HCT116 (cell line): Measurements from ENCODE around the gene STK39. TPM values are rescaled to one million over a fixed set of nuclear protein-coding genes. Genes with fewer than 3 reads are reported as not detected.

Source experiments
- ATAC-seq: fragments of 200-7000 bp; cut with Tn5 transposase; 2 replicates; pipeline ENCODE4 v1.9.1; 2020; ENCODE audit warnings: mild to moderate bottlenecking, moderate library complexity
- BruUV-seq: library from RNA; stranded (reverse); fragments of 400-500 nt; replicated peaks from 2 replicates; lab custom pipeline; 2021; lab: Mats Ljungman, UMichigan
- CTCF ChIA-PET: fragments of 300-600 bp; sonication (Branson Sonifier 250); formaldehyde crosslinking; loops from one replicate; lab custom pipeline; 2021; ENCODE audit warnings: antibody characterized with exemption; lab: Charles Lee
- POLR2A ChIA-PET: fragments of 300-600, 350-600 bp; sonication (Branson Sonifier 250); formaldehyde crosslinking; loops from one replicate; lab custom pipeline; 2021; ENCODE audit warnings: antibody characterized with exemption; lab: Charles Lee
- RAD21 ChIA-PET, 2 experiments: fragments of 300-600 bp; sonication (Branson Sonifier 250); formaldehyde crosslinking; loops; one replicate each; lab custom pipeline; 2023; ENCODE audit warnings: low total read pairs in 2 of 2; ENCODE audit not compliant: uncharacterized antibody in 2 of 2, unreplicated experiment in 2 of 2, low non-redundant PET in 1 of 2; lab: Charles Lee
- DNase-seq: peaks from one replicate; pipeline ENCODE4 v3.0.0-alpha.2; 2010; ENCODE audit warnings: low read depth, low spot score
- H2AFZ ChIP-seq: fragments of 200-600 bp; shearing (Covaris generic), sonication (generic); 2 replicates; pipeline ENCODE4 v1.6.1; 2017; ENCODE audit warnings: low read depth, mixed run types, mixed read lengths, antibody characterized with exemption, low read length; ENCODE audit not compliant: poor library complexity, severe bottlenecking
- H3K27ac ChIP-seq: 2 replicates; pipeline ENCODE4 v1.5.1; 2012; ENCODE audit warnings: low read depth, low read length
- H3K27me3 ChIP-seq: fragments of 200-600 bp; sonication (generic); 2 replicates; pipeline ENCODE4 v1.6.1; 2016; ENCODE audit warnings: mixed run types, low read length, mixed read lengths; ENCODE audit not compliant: insufficient read depth
- H3K36me3 ChIP-seq, 2 experiments: fragments of 200-500 bp in 1 of 2; fragments of 200-600 bp in 1 of 2; sonication (Bioruptor generic) in 1 of 2; sonication (generic) in 1 of 2; 2 replicates each; pipeline versions ENCODE4 v1.5.1 to v1.6.1; 2014 to 2016; ENCODE audit warnings: low read length in 2 of 2, inconsistent platforms in 1 of 2, mixed read lengths in 1 of 2, mixed run types in 1 of 2; ENCODE audit not compliant: insufficient read depth in 2 of 2, control insufficient read depth in 1 of 2
- H3K4me1 ChIP-seq, 2 experiments: fragments of 200-600 bp in 1 of 2; sonication (generic) in 1 of 2; 2 replicates each; pipeline versions ENCODE4 v1.5.1 to v1.6.1; 2012 to 2017; ENCODE audit warnings: low read length in 2 of 2, inconsistent platforms in 1 of 2, mild to moderate bottlenecking in 1 of 2, mixed read lengths in 1 of 2, mixed run types in 1 of 2, moderate library complexity in 1 of 2; ENCODE audit not compliant: insufficient read depth in 2 of 2, control insufficient read depth in 1 of 2
- H3K4me2 ChIP-seq: fragments of 200-600 bp; sonication (generic); 2 replicates; pipeline ENCODE4 v1.6.1; 2017; ENCODE audit warnings: mixed run types, low read length, mixed read lengths
- H3K4me3 ChIP-seq, 2 experiments: fragments of 200-600 bp in 1 of 2; sonication (generic) in 1 of 2; replicated peaks in 1 of 2; 2 replicates each; pipeline ENCODE4 v1.5.1; 2011 to 2016; ENCODE audit warnings: low read length in 2 of 2, control low read depth in 1 of 2, low read depth in 1 of 2, mild to moderate bottlenecking in 1 of 2, mixed read lengths in 1 of 2, mixed run types in 1 of 2
- H3K79me2 ChIP-seq: fragments of 200-600 bp; sonication (generic); 2 replicates; pipeline ENCODE4 v1.6.1; 2017; ENCODE audit warnings: mild to moderate bottlenecking, mixed run types, low read length, moderate library complexity, mixed read lengths; ENCODE audit not compliant: insufficient read depth
- H3K9ac ChIP-seq: fragments of 200-600 bp; sonication (generic); 2 replicates; pipeline ENCODE4 v1.6.1; 2016; ENCODE audit warnings: low read length, mixed read lengths
- H3K9me2 ChIP-seq: fragments of 200-600 bp; sonication (generic), shearing (Covaris generic); 2 replicates; pipeline ENCODE4 v1.6.1; 2017; ENCODE audit warnings: mixed run types, mild to moderate bottlenecking, moderate library complexity; ENCODE audit not compliant: insufficient read depth
- H3K9me3 ChIP-seq, 2 experiments: fragments of 200-500 bp in 1 of 2; fragments of 200-600 bp in 1 of 2; sonication (Bioruptor generic) in 1 of 2; sonication (generic) in 1 of 2; 2 replicates each; pipeline ENCODE4 v1.6.1; 2014 to 2017; ENCODE audit warnings: low read length in 2 of 2, mixed read lengths in 2 of 2, inconsistent platforms in 1 of 2, low read depth in 1 of 2, mild to moderate bottlenecking in 1 of 2, mixed run types in 1 of 2, moderate library complexity in 1 of 2; ENCODE audit not compliant: control insufficient read depth in 1 of 2, insufficient read depth in 1 of 2
- H4K20me1 ChIP-seq: fragments of 200-600 bp; sonication (generic), shearing (Covaris generic); 2 replicates; pipeline ENCODE4 v1.6.1; 2017; ENCODE audit warnings: mixed run types, mild to moderate bottlenecking, moderate library complexity; ENCODE audit not compliant: insufficient read depth
- ATF3 ChIP-seq: IDR thresholded peaks from 2 replicates; pipeline ENCODE4 v1.6.1; 2012
- CBX3 ChIP-seq: IDR thresholded peaks from 2 replicates; pipeline ENCODE4 v1.6.1; 2012; ENCODE audit warnings: low read depth
- CEBPB ChIP-seq: IDR thresholded peaks from 2 replicates; pipeline ENCODE4 v1.6.1; 2012; ENCODE audit warnings: low read depth
- EGR1 ChIP-seq: IDR thresholded peaks from 2 replicates; pipeline ENCODE4 v1.6.1; 2012; ENCODE audit warnings: low read depth
- ELF1 ChIP-seq: IDR thresholded peaks from 2 replicates; pipeline ENCODE4 v1.6.1; 2012; ENCODE audit warnings: low read depth, borderline replicate concordance
- EZH2 ChIP-seq: fragments of 200-600 bp; sonication (generic); IDR thresholded peaks from 2 replicates; pipeline ENCODE4 v1.6.1; 2017; ENCODE audit warnings: antibody characterized with exemption, mixed run types
- EZH2phosphoT487 ChIP-seq: fragments of 200-600 bp; IDR thresholded peaks from 2 replicates; pipeline ENCODE4 v1.6.1; 2018; ENCODE audit warnings: antibody characterized with exemption, borderline replicate concordance
- FOSL1 ChIP-seq: IDR thresholded peaks from 2 replicates; pipeline ENCODE4 v1.6.1; 2012; ENCODE audit warnings: low read depth
- JUND ChIP-seq: IDR thresholded peaks from 2 replicates; pipeline ENCODE4 v1.6.1; 2012
- MAX ChIP-seq: IDR thresholded peaks from 2 replicates; pipeline ENCODE4 v1.6.1; 2012
- POLR2AphosphoS5 ChIP-seq: IDR thresholded peaks from 2 replicates; pipeline ENCODE4 v1.6.1; 2011; ENCODE audit warnings: mild to moderate bottlenecking, low read depth, low read length, moderate library complexity
- RAD21 ChIP-seq: IDR thresholded peaks from 2 replicates; pipeline ENCODE4 v1.6.1; 2012; ENCODE audit warnings: low read depth, mild to moderate bottlenecking
- SIN3A ChIP-seq: IDR thresholded peaks from 2 replicates; pipeline ENCODE4 v1.6.1; 2012; ENCODE audit warnings: low read depth
- SP1 ChIP-seq: IDR thresholded peaks from 2 replicates; pipeline ENCODE4 v1.6.1; 2012; ENCODE audit warnings: low read depth
- SRF ChIP-seq: IDR thresholded peaks from 2 replicates; pipeline ENCODE4 v1.6.1; 2012; ENCODE audit warnings: low read depth
- TCF7L2 ChIP-seq: IDR thresholded peaks from 2 replicates; pipeline ENCODE4 v1.7.0; 2011; ENCODE audit warnings: borderline replicate concordance, inconsistent platforms; ENCODE audit not compliant: insufficient read depth, insufficient read length; ENCODE audit errors: extremely low read depth
- ZBTB33 ChIP-seq: IDR thresholded peaks from 2 replicates; pipeline ENCODE4 v1.6.1; 2011; ENCODE audit warnings: mild to moderate bottlenecking, low read length, moderate library complexity; ENCODE audit not compliant: insufficient replicate concordance; ENCODE audit errors: extremely low read depth
- ZNF274 ChIP-seq: fragments of 200-500 bp; sonication (Bioruptor generic); IDR thresholded peaks from 2 replicates; pipeline ENCODE4 v1.6.1; 2014; ENCODE audit warnings: mild to moderate bottlenecking, low read depth, low read length, inconsistent platforms
- intact Hi-C: fragments of 100-400 bp; cut with micrococcal nuclease; formaldehyde crosslinking; loops from 2 replicates; pipeline ENCODE4 v1.10.0; 2022
- total RNA-seq: library from RNA; stranded (reverse); gene quantifications from one replicate; pipeline ENCODE4 v1.2.1, GENCODE V29; 2021; ENCODE audit not compliant: unreplicated experiment
- TF ChIP-seq, protein P1 (sequence below): IDR thresholded peaks from 2 replicates; pipeline ENCODE4 v1.6.1; 2012; ENCODE audit warnings: low read depth

Gene STK39
- total RNA-seq, 1 experiment from 2014 or later = 118 TPM

DNA sequence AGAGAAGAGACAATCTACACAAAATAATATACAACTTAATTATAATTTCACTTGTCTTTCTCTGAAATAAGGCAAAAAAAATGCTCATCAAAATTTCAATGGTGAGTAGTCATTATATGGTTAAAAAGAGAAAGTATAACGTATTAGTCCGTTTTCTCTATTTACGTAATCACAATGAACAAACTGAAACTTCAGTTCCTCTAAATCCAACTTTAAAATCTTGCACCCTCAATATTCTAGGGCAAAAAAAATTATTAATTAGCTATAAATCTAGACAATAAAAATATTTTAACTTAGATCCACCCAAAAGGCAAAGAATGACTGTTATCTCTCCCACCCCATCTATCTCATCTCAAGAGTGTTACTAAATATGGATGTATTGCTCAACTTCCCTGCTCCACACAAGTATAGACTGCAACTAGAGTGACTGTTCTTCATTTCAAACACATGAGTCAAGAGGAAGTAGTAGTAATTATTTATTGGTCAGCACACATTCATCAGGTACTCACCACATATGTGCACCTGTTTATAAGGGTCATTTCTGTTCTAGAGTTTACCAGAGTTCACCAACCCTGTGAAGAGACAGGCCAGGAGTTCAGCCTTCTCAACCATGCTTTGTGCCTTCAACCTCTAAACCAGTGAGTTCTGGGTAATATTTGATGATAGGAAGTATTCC lies 36.4 kb downstream of the STK39 start:
- TSS peak; percentile 78 for BruUV-seq
- CTCF ChIA-PET = no interaction called here
- TF ChIP-seq EZH2 = no peak
- peak; percentile 100 for TF ChIP-seq SP1
- peak; percentile 26 for TF ChIP-seq TCF7L2
- peak; percentile 50 for TF ChIP-seq RAD21
- TF ChIP-seq POLR2AphosphoS5 = peak; percentile 83
- TF ChIP-seq EGR1 = peak; percentile 42; the same call in 1 of the 2 replicates
- peak; percentile 93 for TF ChIP-seq CBX3
- no peak; the same call in 1 of the 2 replicates for TF ChIP-seq ELF1
- no peak for TF ChIP-seq ZNF274
- TF ChIP-seq EZH2phosphoT487 = no peak
- TF ChIP-seq ATF3 = no peak; the same call in 1 of the 2 replicates
- peak; percentile 99 for TF ChIP-seq SRF
- peak; percentile 76 for TF ChIP-seq MAX
- TF ChIP-seq, protein P1, sequence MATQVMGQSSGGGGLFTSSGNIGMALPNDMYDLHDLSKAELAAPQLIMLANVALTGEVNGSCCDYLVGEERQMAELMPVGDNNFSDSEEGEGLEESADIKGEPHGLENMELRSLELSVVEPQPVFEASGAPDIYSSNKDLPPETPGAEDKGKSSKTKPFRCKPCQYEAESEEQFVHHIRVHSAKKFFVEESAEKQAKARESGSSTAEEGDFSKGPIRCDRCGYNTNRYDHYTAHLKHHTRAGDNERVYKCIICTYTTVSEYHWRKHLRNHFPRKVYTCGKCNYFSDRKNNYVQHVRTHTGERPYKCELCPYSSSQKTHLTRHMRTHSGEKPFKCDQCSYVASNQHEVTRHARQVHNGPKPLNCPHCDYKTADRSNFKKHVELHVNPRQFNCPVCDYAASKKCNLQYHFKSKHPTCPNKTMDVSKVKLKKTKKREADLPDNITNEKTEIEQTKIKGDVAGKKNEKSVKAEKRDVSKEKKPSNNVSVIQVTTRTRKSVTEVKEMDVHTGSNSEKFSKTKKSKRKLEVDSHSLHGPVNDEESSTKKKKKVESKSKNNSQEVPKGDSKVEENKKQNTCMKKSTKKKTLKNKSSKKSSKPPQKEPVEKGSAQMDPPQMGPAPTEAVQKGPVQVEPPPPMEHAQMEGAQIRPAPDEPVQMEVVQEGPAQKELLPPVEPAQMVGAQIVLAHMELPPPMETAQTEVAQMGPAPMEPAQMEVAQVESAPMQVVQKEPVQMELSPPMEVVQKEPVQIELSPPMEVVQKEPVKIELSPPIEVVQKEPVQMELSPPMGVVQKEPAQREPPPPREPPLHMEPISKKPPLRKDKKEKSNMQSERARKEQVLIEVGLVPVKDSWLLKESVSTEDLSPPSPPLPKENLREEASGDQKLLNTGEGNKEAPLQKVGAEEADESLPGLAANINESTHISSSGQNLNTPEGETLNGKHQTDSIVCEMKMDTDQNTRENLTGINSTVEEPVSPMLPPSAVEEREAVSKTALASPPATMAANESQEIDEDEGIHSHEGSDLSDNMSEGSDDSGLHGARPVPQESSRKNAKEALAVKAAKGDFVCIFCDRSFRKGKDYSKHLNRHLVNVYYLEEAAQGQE = no peak
- peak; percentile 99 for TF ChIP-seq FOSL1
- peak; percentile 99 for TF ChIP-seq JUND
- no peak for TF ChIP-seq ZBTB33
- peak; percentile 100 for TF ChIP-seq CEBPB
- TF ChIP-seq SIN3A = peak; percentile 94

More for the DNA sequence above, 36.4 kb downstream of the STK39 start:
- ATAC-seq (peak; percentile 82), DNase-seq (peak; percentile 94)
- ChIA-PET RAD21 (no interaction called here), POLR2A (interaction anchor here (1.0 to 2.9 kb wide), 8 partner anchors 9 to 27 kb away, joined by 3 to 17 read pairs (median 4); no protein-coding TSS in a partner anchor)
- H3K27ac ChIP-seq = peak overlapping the region; percentile 99
- H2AFZ ChIP-seq = no peak overlapping the region
- intact Hi-C loops = loop anchor here (1.0 to 2.0 kb wide), 2 partner anchors 18 to 44 kb away; no protein-coding TSS in a partner anchor
- H3K4me1 ChIP-seq = peaks cover 89 to 100% of the 10 kb centered on the region in 2 experiments
- H3K9me3 ChIP-seq = no peaks in the 10 kb centered on the region
- H3K9me2 ChIP-seq = no peaks in the 10 kb centered on the region
- peaks cover 98% of the 10 kb centered on the region for H3K79me2 ChIP-seq
- H3K9ac ChIP-seq = peak overlapping the region; percentile 69
- H3K4me2 ChIP-seq = peak overlapping the region; percentile 64
- no peaks in the 10 kb centered on the region for H4K20me1 ChIP-seq
- H3K27me3 ChIP-seq = no peaks in the 10 kb centered on the region
- H3K36me3 ChIP-seq = peaks cover 0 to 4% of the 10 kb centered on the region in 2 experiments; a peak in 1 of 4 replicates
- peak overlapping the region in 1 of 2 experiments; percentile 29; a peak in 2 of 4 replicates for H3K4me3 ChIP-seq
